HCT116 (cell line): ENCODE measurements around the gene IFI16.

ENCODE experiments used
- ELF1 ChIP-seq: IDR thresholded peaks from 2 replicates; pipeline ENCODE4 v1.6.1; 2012; ENCODE audit warnings: low read depth, borderline replicate concordance
- EZH2 ChIP-seq: fragments of 200-600 bp; sonication (generic); IDR thresholded peaks from 2 replicates; pipeline ENCODE4 v1.6.1; 2017; ENCODE audit warnings: antibody characterized with exemption, mixed run types
- FOSL1 ChIP-seq: IDR thresholded peaks from 2 replicates; pipeline ENCODE4 v1.6.1; 2012; ENCODE audit warnings: low read depth
- SIN3A ChIP-seq: IDR thresholded peaks from 2 replicates; pipeline ENCODE4 v1.6.1; 2012; ENCODE audit warnings: low read depth
- TF ChIP-seq, protein P1 (sequence below), 3 experiments: fragments of 200-600 bp in 1 of 3; sonication (generic) in 1 of 3; IDR thresholded peaks in 2 of 3; conservative IDR thresholded peaks in 1 of 3; 2 replicates each; pipeline ENCODE4 v1.5.1; 2012 to 2017; ENCODE audit warnings: low read depth in 2 of 3, low read length in 2 of 3, antibody characterized with exemption in 1 of 3, borderline replicate concordance in 1 of 3, control low read depth in 1 of 3, mild to moderate bottlenecking in 1 of 3, mixed read lengths in 1 of 3, mixed run types in 1 of 3, moderate library complexity in 1 of 3; ENCODE audit not compliant: insufficient read depth in 1 of 3
- TF ChIP-seq, protein P2 (sequence below): IDR thresholded peaks from 2 replicates; pipeline ENCODE4 v1.6.1; 2012

DNA sequence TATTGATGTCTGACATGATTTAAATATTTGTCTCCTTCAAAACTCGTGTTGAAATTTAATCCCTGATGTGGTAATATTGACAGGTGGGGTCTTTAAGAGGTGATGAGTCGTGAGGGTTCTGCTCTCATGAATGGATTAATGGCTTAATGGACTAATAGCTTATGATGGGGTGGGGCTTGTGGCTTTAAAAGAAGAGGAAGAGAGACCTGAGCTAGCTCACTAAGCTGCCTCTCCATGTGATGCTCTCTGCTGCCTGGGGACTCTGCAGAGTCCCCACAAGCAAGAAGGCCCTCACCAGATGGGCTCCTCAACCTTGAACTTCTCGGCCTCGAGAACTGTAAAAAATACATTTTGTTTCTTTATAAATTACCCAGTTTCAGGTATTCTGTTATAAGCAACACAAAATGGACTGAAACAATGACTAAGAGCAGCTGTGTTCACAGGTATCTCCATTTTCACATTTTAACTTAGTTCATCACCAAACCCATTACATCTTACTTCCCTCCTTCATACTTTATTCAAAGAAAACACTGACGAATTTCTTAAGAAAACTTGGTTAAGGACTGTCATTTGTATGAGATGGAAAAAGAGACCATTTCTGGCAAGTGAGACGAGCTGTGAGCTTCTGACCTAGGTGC lies 79.0 kb downstream of the IFI16 start:
- TF ChIP-seq, protein P1, sequence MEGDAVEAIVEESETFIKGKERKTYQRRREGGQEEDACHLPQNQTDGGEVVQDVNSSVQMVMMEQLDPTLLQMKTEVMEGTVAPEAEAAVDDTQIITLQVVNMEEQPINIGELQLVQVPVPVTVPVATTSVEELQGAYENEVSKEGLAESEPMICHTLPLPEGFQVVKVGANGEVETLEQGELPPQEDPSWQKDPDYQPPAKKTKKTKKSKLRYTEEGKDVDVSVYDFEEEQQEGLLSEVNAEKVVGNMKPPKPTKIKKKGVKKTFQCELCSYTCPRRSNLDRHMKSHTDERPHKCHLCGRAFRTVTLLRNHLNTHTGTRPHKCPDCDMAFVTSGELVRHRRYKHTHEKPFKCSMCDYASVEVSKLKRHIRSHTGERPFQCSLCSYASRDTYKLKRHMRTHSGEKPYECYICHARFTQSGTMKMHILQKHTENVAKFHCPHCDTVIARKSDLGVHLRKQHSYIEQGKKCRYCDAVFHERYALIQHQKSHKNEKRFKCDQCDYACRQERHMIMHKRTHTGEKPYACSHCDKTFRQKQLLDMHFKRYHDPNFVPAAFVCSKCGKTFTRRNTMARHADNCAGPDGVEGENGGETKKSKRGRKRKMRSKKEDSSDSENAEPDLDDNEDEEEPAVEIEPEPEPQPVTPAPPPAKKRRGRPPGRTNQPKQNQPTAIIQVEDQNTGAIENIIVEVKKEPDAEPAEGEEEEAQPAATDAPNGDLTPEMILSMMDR (IDR thresholded peaks at IDR 0.05 in 2 of 3, conservative IDR thresholded peaks at IDR 0.05 in 1 of 3; ENCODE audit: borderline replicate concordance in 1 of 3, insufficient read depth in 1 of 3, low read depth in 2 of 3, low read length in 2 of 3): no peak
- no peak for TF ChIP-seq EZH2
- TF ChIP-seq FOSL1: no peak
- TF ChIP-seq ELF1: no peak
- TF ChIP-seq, protein P2, sequence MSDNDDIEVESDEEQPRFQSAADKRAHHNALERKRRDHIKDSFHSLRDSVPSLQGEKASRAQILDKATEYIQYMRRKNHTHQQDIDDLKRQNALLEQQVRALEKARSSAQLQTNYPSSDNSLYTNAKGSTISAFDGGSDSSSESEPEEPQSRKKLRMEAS: no peak
- no peak for TF ChIP-seq SIN3A
